DMS 273 (cell line): ENCODE results near the gene HELB.

Source experiments
- DNase-seq: peaks from one replicate; lab custom pipeline; 2025; ENCODE audit not compliant: unreplicated experiment; lab: John Stamatoyannopoulos, UW

HELB gene

DNA sequence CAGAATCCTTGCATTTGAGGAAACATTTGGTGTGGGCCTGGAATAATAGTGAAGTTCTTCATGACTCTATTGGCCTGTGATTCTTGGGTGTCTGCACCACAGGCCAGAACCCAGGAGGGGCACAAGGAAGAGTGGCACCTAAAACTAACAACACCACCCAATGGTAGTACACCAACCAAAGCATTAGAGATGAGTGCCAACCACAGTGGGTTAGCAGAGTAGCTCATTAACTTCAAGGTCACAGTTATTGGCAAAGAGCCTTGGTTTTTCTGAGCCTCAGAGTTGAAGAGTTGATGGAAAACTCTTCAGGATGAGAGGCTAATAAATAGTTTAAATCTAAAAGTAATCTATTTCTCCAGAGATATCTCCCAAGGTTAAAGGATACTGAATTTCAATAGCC lies 57.0 kb downstream of the HELB start:
- DNase-seq: no peak

- peak; percentile 44 for DNase-seq
Measured at GRCh38 chr12:66361703-66362102, 59.4 kb downstream of the HELB start.

- DNase-seq: no peak
Measured at GRCh38 chr12:66365718-66366490, 63.6 kb downstream of the HELB start.

GRCh38 chr12:66367015-66367667 lies 64.8 kb downstream of the HELB start:
- no peak for DNase-seq

DNA sequence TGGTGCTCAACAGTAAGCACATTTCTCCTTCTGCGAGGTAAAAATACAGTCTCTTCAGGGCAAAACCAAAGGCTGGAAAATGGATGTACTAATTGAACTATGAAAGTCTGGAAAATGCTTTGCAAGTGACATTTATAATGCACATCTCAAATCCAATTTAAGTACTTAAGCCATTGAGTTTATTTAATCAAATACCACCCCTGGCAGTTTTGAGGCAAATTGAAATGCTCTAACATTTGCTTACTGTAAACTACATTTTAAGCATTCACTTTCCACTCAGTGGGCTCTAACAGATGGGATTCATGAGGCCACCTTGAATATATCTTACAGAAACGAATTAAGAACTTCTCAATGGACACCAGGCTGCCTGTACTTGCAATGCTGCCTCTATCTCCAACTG lies 69.7 kb downstream of the HELB start:
- DNase-seq: no peak

DNA sequence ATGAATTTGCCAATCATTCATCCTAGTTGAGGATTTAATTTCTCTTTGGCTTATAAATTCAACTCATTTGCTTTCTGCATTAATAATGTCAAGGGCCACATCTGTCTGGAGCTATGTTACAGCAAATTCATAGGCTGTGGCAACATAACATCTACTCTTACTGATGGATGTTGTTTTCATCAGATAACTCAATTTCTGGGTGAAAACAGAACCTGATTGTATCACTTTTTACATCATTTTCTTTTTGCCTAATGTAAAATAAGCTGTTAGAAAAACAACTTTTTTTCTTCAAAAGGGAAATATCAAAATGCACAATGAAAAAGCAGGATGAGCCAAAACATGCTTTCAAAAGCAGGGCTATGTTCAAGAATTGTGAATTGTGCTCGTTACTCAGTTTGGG lies 73.3 kb downstream of the HELB start:
- no peak for DNase-seq

GRCh38 chr12:66379616-66380015 lies 77.3 kb downstream of the HELB start:
- no peak for DNase-seq

DNA sequence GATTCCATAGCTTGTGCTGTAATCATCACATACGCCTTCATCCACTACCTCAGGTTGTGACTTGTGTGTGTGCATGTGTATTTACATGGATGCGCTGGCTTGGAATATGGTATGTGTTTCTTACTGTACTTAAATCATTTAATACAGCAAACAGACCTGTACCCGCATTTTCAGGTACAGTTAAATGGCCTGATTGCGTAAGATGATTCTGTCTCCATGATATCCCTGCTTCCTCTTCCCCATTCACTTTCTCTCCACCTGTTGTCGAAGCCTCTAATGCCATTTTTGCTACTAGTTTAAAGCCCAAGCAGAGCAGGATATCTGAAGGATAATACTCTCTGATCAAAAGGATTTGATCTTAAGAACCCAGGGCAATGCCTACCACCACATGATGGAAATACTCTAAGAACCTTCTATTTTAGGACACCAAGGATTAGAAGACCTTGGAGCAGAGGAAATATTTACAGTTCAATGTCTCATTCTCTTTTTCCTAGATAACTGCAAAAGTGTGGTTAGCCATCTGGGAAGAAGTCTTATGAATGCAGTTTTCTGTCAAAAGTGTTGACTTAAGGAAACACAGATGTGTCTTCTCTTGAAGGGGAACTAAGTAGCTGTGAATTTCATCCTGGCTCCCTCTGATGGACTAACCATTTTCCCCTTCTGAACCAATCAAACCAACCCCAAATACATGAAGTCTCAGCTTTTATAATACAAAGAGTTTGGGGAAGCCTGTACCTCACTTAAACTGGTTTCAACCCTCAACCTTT lies 78.7 kb downstream of the HELB start:
- no peak for DNase-seq

DNA sequence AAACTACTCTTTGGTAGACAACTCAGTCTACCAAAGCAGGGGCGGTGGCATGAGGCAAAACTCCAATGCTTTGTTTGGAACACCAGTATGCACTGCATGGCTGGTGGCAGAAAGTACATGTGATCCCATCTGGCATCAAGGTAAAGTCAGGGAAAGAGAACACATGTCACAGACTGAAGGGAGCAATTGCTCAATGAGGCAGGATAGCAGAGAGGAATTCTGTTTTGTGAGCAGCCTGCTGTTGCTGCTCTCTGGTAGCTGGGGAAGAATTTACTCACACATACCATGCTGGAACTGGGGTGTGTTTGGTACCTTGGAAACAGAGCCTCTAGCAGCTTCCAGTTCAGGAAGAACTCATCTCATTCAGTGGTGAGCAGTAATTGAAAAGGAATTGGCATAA lies 84.8 kb downstream of the HELB start:
- peak; percentile 41 for DNase-seq
